GM18867 (cell line): ENCODE measurements around the gene PXMP4.

ENCODE experiments used
- ATAC-seq: cut with Tn5 transposase; IDR thresholded peaks from one replicate; pipeline ENCODE4 v1.9.1; 2021; ENCODE audit warnings: mild to moderate bottlenecking, moderate library complexity; ENCODE audit not compliant: unreplicated experiment

Gene PXMP4

DNA sequence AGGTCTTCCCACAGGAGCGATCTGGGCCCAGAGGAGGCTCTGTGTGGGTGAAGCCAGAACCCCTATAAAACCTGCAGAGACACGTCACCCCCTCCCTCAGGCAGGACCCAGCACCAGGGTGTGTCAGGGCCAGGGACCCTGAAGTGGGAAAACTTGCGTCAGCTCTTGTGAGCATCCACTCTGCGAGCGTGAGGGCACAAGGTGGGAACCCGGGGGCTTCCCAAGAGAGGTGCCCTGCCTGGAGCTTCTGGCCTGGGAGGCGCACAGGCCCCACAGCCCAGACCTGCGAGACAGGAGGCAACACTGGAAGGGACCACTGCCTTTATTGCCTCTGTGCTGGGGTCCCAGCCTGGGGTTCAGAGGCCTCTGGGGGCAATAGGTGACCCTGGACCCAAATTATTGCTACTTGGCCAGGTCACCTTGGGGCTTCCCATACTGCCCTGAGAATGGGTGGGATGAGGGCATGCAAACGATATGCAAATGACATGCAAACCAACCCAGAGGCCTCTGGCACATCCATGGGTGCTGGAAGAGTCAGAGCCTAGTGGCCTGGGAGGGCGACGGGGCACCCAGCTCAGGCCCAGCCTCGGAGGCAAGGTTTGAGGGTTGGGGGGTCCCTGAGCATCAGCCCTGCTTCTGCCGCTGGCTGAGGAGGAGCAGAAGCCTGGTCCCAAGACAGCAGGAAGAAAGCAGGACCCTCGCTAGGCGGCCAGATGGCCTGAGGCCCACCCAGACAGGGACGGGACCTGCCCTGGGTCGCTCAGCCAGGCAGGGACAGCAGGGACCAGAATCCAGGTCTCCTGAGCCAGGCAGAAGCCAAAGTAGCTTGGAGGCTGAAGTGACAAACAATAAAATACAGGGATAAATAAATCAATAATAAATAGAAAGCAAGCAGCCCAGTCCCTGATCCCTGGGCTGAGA is 63.1 kb downstream of the PXMP4 start:
- ATAC-seq = no peak

DNA sequence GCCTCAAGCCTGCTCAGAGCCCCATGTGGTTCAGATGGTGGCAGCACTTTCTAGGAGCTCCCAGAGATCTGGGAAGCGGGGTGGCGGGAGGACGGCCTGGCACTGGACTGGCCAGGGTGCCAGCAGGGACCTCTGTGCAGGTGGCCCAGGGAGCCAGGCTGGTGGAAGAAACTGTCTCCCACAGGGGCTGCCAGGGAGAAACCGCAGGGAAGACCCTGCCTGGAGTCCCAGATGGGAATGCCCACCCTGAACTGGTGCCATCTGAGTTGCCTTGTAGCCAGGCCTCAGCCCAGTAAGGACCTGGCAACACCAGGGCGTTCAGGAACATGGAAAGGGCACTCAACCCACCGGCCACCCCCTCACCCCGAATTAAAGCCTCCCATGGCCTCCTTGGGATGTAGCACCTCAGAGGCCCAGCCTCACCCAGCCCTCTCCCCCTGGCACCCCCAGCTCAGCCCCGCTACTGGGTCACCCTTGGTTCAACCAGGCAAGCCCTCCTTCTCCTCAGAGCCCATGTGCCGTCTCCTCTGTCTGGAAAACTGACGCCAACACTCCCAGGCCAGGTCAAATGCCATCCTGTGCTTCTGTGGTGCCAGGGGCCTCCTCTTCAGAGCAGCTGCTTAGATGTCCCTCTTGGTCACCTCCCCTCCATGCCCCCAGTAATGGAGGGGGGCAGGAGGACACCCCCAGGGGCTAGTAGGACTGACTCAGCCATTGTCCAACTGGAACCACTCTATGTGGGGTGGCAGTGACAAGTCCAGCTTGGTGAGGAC is 63.9 kb downstream of the PXMP4 start:
- ATAC-seq = no peak

DNA sequence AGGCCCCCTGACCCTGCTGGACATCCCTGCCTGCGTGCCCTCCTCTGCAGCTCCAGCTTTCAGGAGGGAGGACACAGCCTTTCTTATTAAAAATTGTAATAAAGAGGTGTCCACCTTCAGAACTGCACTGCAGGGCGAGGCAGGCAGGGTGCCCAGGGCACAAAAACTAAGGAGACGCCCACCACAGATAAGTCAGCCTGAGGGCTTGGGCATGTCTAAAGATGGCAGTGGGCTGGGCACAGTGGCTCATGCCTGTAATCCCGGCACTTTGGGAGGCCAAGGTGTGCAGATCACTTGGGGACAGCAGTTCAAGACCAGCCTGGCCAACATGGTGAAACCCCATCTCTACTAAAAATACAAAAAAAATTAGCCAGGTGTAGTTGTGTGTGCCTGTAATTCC is 64.9 kb downstream of the PXMP4 start:
- no peak for ATAC-seq

DNA sequence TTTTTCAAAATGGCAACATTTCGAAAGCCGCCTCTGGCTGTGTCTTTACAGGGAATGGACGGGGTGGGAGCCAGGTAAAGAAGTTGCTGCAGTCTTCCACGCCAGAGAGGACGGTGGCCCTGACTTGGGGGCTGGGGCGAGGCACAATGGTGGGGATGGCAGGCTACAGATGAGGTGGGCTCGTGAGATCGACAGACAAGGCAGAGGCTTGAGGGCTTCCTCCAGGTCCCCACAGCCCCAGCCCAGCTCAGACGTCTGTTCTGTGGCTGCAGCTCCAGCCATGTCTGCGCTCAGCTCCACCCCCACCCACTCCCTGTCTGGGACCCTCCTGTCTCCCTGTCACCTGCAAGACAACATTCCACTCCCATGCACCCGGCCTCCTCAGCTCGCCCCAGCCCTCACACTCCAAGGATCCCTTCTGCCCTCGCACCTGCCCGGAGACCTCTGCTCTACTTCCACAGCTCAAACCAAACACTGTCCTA is 65.4 kb downstream of the PXMP4 start:
- no peak for ATAC-seq

DNA sequence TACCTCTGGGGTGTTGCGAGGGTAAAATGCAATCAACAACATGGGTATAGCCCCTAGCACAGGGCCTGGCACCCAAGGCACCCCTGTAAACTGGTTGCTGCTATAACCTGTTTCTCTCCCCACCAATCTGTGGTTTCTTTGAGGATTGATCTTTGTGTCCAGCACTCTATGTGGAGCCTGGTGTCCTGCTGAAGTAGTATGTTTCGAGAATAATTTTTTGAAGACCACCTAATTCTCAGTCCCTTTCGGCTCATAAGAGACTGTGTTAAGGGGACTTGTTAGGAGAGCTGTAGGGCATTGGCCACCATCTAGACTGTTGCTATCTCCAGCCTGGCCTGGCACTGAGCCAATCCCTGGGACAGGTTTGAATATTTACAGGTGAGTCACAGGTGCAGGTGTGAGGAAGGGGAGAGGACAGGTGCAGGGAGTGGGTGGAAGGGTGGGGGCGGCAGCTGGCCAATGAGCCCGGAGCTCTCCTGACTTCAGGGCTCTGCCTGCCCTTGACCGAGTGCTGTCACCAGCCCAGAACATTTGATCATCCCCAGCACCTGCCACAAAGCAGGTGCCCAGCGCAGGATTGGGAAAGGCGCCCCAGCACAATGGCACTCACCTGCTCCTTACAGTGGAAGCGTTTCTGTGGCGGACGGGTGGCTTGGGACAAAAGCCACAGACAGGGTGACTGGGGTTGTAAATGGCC is 66.1 kb downstream of the PXMP4 start:
- ATAC-seq = no peak

DNA sequence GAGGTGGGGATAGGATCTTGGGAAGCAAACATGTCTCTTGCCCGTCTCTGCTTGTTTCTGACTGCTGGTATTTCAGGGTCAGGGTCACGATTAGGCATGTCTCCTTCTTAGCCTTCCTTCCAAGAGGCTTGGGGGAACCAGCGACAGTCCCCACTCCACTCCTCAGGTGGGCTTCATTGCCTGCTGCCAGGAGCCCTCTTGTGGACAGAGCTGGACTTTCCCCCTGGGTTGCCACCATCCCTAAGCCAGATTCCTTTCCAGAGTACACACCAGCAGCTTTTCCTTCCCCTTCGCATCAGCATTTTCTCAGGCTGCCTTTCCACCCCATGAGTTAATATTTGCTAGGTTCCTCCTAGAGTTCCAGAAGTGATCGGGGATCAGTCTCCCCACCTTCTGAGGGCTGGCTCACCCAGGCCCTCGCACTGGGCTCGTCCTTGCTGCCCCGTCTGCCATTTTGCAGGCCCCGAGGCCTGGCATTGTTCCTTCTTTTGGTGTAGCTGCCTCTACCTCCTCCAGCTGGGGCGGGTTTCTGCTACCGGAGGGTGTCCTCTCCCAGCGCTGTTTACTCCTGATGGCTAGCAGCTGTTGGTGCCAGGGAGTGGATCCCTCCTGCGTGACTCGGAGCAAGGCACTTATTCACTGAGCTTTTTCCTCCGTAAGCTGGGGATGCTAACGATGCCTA is 66.8 kb downstream of the PXMP4 start:
- no peak for ATAC-seq
